Measurements from ENCODE around the gene COPRS.

The COPRS gene

DNA sequence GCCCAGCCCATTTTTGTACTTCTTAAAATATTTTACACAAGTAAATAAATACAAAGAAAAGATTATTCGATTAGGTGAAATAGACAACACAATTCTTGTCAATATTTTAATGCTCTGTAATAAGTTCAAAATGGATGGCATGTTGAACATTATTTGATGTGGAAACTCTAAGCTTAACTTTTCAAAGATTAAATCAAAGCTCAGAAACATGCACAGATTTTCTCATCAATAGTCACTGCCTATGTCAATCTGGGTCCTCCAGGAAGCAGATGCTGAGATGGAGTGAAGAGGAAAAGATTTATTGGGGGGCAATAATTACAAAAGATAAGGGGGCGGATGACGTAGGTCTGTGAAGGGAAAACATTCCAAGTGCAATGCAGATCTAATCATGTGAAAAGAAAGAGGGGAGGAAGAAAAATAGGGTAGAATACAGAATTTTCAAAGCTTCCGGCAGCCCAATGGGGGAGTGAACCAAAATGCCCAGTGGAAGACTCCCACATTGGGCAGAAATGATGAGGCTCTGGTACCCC is 50.5 kb downstream of the COPRS start:
- DNase-seq (ENCODE audit: low read depth in 3 of 3) = no peak

- DNase-seq (ENCODE audit: low read depth in 3 of 3) = no peak
Observed at GRCh38 chr17:31807846-31808245, 51.2 kb downstream of the COPRS start.

- no peak for DNase-seq (ENCODE audit: low read depth in 3 of 3)
Observed at GRCh38 chr17:31806921-31807320, 52.1 kb downstream of the COPRS start.

DNA sequence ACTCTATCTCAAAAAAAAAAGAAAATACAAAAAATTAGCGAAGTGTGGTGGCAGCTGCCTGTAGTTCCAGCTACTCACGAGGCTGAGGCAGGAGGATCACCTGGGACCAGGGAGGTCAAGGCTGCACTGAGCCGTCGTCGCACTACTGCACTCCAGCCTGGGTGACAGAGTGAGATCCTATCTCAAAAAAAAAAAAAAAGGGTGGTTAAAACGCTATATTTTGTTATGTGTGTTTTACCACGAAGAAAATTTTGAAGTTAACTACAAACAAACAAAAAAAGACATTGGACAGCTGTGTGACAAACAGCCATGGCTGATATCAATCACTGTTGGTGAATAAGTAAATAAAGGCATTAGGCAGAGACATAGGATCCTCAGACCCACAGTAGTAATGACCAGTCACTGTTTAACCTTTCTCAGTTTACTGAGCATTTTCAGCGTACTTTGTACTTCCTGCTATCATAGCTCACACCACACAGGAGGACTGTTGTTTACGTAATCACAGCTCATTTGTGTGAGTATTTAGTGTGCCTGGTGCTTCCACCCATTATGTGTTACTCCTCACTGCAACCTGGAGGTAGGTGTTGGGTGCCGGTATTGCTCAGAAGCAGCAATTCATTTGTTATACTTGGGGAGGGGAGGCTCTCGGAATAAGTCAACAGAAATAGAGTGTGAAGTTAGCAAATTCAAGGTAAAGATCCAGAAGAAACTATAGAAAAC is 55.4 kb downstream of the COPRS start:
- no peak for DNase-seq (ENCODE audit: low read depth in 3 of 3)

DNA sequence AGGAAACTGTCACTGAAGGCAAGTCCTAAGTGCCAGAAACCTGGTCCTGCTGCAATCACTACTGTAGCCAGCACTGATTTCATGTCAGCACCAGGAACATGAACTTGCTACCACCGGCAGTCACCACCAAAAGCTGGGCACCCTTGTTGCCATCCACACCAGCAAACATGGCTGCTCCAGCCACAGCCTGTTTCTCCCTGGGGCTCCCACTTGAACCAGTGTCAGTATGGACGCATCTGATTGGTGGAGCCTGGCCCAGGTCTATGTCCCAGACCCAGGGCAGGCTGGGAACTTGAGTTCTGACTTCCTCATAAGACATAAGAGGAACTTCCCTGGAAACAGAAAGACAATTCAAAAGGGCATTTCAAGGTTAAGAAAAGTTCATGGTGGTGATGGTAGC is 56.5 kb downstream of the COPRS start:
- DNase-seq (ENCODE audit: low read depth in 3 of 3) = no peak
